Neural cell (in vitro differentiated cells): ENCODE results near the gene SH3PXD2A.

Source experiments
- CTCF ChIP-seq: fragments of 450-650 bp; IDR thresholded peaks from 2 replicates; pipeline ENCODE4 v1.5.1; 2014; ENCODE audit warnings: antibody characterized with exemption, mild to moderate bottlenecking, moderate library complexity; ENCODE audit not compliant: poor library complexity, severe bottlenecking
- EP300 ChIP-seq: fragments of 450-650 bp; conservative IDR thresholded peaks from 2 replicates; pipeline ENCODE4 v1.6.1; 2014; ENCODE audit warnings: antibody characterized with exemption, mild to moderate bottlenecking, moderate library complexity; ENCODE audit not compliant: poor library complexity, severe bottlenecking
- EZH2 ChIP-seq: fragments of 200-600, 300-800 bp; shearing (Covaris generic), sonication (generic); IDR thresholded peaks from 2 replicates; pipeline ENCODE4 v1.6.1; 2014; ENCODE audit warnings: antibody characterized with exemption, low read length, borderline replicate concordance, mild to moderate bottlenecking; ENCODE audit not compliant: insufficient read depth, poor library complexity, severe bottlenecking
- MXI1 ChIP-seq: fragments of 450-650 bp; conservative IDR thresholded peaks from 2 replicates; pipeline ENCODE4 v1.6.1; 2014; ENCODE audit warnings: antibody characterized with exemption, mild to moderate bottlenecking; ENCODE audit not compliant: poor library complexity, severe bottlenecking
- POLR2AphosphoS5 ChIP-seq: IDR thresholded peaks from 2 replicates; pipeline ENCODE4 v1.6.1; 2012
- RAD21 ChIP-seq: fragments of 450-650 bp; conservative IDR thresholded peaks from 2 replicates; pipeline ENCODE4 v1.6.1; 2014; ENCODE audit warnings: antibody characterized with exemption, mild to moderate bottlenecking, moderate library complexity
- REST ChIP-seq: IDR thresholded peaks from 2 replicates; pipeline ENCODE4 v1.6.1; 2012; ENCODE audit warnings: borderline replicate concordance
- SMC3 ChIP-seq: fragments of 450-650 bp; conservative IDR thresholded peaks from 2 replicates; pipeline ENCODE4 v1.6.1; 2014; ENCODE audit warnings: antibody characterized with exemption, mild to moderate bottlenecking, moderate library complexity; ENCODE audit not compliant: poor library complexity
- TAF1 ChIP-seq: IDR thresholded peaks from 2 replicates; pipeline ENCODE4 v1.6.1; 2012; ENCODE audit warnings: low read depth

GRCh38 chr10:103752680-103753248 is 102.6 kb downstream of the SH3PXD2A start:
- TF ChIP-seq POLR2AphosphoS5 (no peak), CTCF (peak; percentile 48), EZH2 (no peak), RAD21 (no peak), EP300 (no peak), TAF1 (no peak), REST (no peak), MXI1 (no peak), SMC3 (no peak)
